Colon (tissue), 2 donors: Measurements from ENCODE around the gene SCPEP1.

Experiments
- FAIRE-seq: peaks from 2 replicates; lab custom pipeline; 2012; peaks lifted over from hg19 to GRCh38; lab: Jason Lieb, UNC
- donor health status: control.
- donor health status: control.

SCPEP1 gene

DNA sequence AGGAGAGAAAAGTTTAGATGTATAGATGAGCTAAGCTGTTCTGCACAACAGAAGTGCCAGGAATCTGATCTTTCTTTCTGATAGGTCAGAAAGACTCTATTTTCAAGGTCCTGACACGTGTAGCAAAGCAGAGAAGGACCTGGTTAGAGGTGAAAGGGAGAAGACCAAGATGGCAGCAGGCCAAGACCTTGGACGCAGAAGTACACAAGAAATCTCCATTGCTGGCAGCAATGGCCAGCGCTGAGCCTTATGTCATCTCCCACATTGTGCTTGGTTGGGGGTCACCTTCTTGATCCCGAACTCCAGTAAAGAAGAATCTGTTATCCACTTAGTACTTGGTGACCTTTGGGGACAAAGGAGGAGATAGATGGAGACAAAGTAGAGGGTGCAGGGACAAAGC is 65.3 kb downstream of the SCPEP1 start:
- no peak for FAIRE-seq

DNA sequence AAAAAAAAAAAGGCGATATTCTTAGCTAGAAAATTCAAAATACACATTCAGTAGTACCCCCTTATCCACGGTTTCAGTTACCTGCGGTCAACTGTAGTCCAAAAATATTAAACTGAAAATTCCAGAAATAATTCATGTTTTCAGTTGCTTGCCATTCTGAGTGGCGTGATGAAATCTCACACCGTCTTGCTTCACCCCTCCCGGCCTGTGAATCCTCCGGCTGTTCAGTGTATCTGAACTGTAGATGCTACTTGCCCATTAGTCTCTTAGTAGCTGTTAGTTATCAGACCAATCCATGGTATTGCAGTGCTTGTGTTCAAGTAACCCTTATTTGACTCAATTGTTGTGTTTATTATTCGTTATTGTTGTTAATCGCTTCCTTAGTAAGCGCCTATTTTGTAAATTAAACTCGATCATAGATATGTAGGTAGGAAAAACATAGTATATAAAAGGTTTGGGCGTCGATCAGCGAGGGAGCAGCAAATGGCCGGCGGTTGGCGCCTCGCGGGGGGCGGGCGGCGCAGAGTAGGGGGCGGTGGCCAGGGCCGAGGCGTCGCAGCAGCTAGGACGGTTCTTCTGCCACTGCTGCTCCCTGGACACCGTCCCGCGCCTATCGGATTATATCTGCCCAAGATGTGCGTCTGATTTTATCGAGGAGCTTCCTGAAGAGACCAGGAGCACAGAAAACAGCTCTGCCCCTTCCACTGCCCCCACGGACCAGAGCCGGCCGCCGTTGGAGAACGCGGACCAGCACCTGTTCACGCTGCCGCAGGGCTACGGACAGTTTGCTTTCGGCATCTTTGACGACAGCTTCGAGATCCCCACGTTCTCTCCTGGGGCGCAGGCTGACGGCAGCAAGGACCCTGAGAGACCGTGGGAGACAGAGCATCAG is 67.3 kb downstream of the SCPEP1 start:
- FAIRE-seq: no peak

DNA sequence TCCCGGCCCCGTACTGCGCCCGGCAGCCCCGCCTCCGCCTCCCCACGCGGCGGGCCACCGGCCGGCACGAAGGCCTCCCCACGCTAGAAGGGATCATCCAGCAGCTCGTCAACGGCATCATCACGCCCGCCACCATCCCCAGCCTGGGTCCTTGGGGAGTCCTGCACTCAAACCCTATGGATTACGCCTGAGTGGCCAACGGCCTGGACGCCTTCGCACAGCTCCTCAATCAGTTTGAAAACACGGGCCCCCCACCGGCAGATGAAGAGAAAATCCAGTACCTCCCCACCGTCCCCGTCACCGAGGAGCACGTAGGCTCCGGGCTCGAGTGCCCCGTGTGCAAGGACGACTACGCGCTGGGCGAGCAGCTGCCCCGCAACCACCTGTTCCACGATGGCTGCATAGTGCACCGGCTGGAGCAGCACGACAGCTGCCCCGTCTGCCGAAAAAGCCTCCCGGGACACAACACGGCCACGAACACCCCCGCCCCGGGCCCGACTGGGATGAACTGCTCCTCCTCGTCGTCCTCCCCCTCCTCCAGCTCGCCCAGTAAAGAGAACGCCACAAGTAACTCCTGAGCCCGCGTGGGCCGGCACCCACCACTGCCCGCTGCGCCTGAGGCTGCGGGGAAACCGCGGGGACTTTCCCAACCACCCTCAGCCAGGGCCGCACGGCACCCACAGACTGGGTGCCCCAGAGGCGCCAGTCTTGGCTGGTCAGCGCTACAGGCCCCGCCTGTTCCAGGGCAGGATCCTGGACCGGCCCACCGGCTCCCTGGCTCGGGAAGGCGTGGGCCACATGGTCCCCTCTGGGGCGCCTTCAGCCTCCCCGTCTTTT is 68.2 kb downstream of the SCPEP1 start:
- no peak for FAIRE-seq

DNA sequence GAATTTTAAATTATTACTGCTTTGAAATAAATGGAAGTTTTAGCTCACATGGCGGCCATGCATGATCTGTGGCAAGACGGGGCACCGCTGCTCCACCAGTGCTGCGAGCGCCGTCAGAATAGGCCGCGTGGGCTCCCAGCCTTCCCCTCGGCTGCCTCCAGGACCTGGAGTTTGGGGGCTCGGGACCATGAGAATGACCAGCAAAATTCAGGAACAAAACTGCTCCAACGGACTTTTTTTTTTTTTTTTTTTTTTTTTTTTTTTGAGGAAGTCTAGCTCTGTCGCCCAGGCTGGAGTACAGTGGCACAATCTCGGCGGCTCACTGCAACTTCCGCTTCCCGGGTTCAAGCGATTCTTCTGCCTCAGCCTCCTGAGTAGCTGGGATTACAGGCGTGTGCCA is 68.8 kb downstream of the SCPEP1 start:
- FAIRE-seq: no peak

DNA sequence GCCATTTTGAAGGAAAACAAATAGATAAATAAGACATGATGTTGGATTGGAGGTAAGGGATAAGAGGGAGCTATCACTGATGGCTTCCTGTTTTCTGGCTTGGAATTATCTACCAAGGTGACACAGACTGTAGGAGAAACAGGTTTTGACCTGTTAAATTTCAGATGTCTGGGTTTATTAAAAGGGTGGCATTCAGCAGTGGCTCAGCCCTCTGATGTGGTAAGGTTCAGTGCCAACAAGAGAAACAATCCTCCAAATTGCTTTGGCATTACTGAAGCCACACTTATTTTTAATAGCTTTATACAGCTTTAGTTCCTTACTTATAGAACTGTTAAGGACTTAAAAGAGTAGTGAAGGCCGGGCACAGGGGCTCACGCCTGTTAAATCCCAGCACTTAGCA is 70.2 kb downstream of the SCPEP1 start:
- FAIRE-seq: no peak

DNA sequence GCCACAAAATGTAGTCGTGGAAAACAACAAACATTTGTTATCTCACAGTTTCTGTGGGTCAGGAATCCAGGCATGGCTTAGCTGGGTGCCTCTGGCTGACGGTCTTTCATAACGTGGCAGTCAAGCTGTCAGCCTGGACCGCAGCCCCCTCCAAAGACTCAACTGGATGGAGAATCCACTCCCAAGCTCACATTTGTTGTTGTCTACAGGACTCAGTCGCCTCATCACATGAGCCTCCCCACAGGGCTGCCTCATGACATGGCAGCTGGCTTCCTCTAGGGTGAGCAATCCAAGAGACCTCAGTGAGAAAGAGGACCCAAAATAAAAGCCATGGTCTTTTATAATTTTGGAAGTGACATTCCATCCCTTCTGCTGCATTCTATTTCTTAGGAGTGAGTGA is 72.4 kb downstream of the SCPEP1 start:
- FAIRE-seq: no peak

DNA sequence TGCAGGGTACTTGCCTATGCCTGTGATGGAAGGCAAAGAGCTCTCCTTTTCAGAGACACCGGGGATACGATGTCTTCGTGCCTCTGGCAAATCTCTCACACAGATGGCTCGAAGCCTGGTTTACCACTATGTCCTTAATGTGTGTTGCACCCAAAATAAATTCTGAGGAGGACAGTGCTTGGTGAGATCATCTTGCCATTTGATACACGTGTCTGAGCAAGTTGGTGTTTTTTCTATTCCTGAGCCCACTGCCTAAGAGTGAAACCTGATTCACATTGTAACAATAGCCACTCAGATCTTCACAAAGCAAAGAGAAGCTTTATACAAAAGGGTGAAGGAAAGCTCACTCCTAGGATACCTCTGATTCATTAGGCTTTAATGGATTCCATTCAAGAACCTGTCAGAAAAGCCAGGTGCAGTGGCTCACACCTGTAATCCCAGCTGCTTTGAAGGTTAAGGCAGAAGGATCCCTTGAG is 74.0 kb downstream of the SCPEP1 start:
- FAIRE-seq: no peak
